Measurements from ENCODE around the gene FXYD2.

The FXYD2 gene

GRCh38 chr11:117803896-117804295, 20.6 kb downstream of the FXYD2 start:
- Histone ChIP-seq H3K79me1 (ENCODE audit: low read depth, low read length) (no peaks in the 10 kb centered on the region), H2BK12ac (ENCODE audit: low read length) (no peak overlapping the region), H3K36me3 (replicated peaks in 1 of 2; ENCODE audit: control insufficient read depth in 2 of 2, insufficient read depth in 2 of 2, low read length in 2 of 2) (no peaks in the 10 kb centered on the region), H3K9me3 (replicated peaks in 1 of 2; ENCODE audit: control insufficient read depth in 2 of 2, insufficient read depth in 1 of 2, low read depth in 1 of 2, low read length in 2 of 2) (no peaks in the 10 kb centered on the region), H3K9ac (ENCODE audit: low read depth, low read length, poor library complexity) (no peak overlapping the region), H3K18ac (ENCODE audit: low read length) (no peak overlapping the region), H2BK120ac (ENCODE audit: low read depth, low read length) (no peak overlapping the region), H3K27ac (replicated peaks; ENCODE audit: low read length) (no peak overlapping the region), H3K23ac (ENCODE audit: low read depth, low read length, poor library complexity) (no peak overlapping the region), H3K27me3 (ENCODE audit: control insufficient read depth in 3 of 3, insufficient read depth in 3 of 3, low read depth in 1 of 3, low read length in 3 of 3) (peaks cover 0 to 60% (median 13%) of the 10 kb centered on the region in 3 experiments), H3K4me3 (ENCODE audit: low read length in 2 of 2) (no peak overlapping the region), H4K91ac (ENCODE audit: low read depth, low read length, poor library complexity) (no peak overlapping the region), H3K14ac (ENCODE audit: low read length) (no peak overlapping the region), H3K4ac (ENCODE audit: low read length) (no peak overlapping the region), H2BK15ac (ENCODE audit: low read length) (no peak overlapping the region), H2AFZ (ENCODE audit: low read length) (no peak overlapping the region), H4K8ac (ENCODE audit: low read depth, low read length) (no peak overlapping the region), H2BK5ac (ENCODE audit: low read length) (no peak overlapping the region), H2AK5ac (ENCODE audit: low read depth, low read length) (no peak overlapping the region), H3K4me1 (ENCODE audit: control insufficient read depth in 2 of 2, insufficient read depth in 1 of 2, low read depth in 1 of 2, low read length in 2 of 2) (no peaks in the 10 kb centered on the region), H3K4me2 (ENCODE audit: insufficient read depth, low read length, poor library complexity, severe bottlenecking) (no peak overlapping the region)
- DNase-seq (ENCODE audit: low spot score) = no peak
- no CpG with 5 or more reads among the region's 8 CpGs for WGBS, 2 donors (ENCODE audit: extremely low coverage in 2 of 2, insufficient read length in 2 of 2, insufficient replicate concordance in 1 of 2)

GRCh38 chr11:117799634-117800033, 24.9 kb downstream of the FXYD2 start:
- peaks cover 18 to 93% (median 50%) of the 10 kb centered on the region in 3 experiments for H3K27me3 ChIP-seq (ENCODE audit: control insufficient read depth in 3 of 3, insufficient read depth in 3 of 3, low read depth in 1 of 3, low read length in 3 of 3)
- no CpG with 5 or more reads among the region's 5 CpGs for WGBS, 2 donors (ENCODE audit: extremely low coverage in 2 of 2, insufficient read length in 2 of 2, insufficient replicate concordance in 1 of 2)

GRCh38 chr11:117796872-117797529, 27.5 kb downstream of the FXYD2 start, which contains the start of gene DSCAML1:
DSCAML1 (minus strand) TSS chr11:117797216; CDS start chr11:117797079, 137 bp downstream.
- no CpG with 5 or more reads among the region's 66 CpGs for WGBS, 2 donors (ENCODE audit: extremely low coverage in 2 of 2, insufficient read length in 2 of 2, insufficient replicate concordance in 1 of 2)
- no peak within 1 kb of the TSS for H2BK5ac ChIP-seq (ENCODE audit: low read length)
- no peaks in the 10 kb centered on the region for H3K36me3 ChIP-seq (replicated peaks in 1 of 2; ENCODE audit: control insufficient read depth in 2 of 2, insufficient read depth in 2 of 2, low read length in 2 of 2)
- peaks cover 0 to 9% of the 10 kb centered on the region in 2 donors for H3K4me1 ChIP-seq (ENCODE audit: control insufficient read depth in 2 of 2, insufficient read depth in 1 of 2, low read depth in 1 of 2, low read length in 2 of 2)
- DNase-seq (ENCODE audit: low spot score) = no peak
- peak within 1 kb of the TSS; percentile 75 for H3K18ac ChIP-seq (ENCODE audit: low read length)
- no peak within 1 kb of the TSS for H2BK120ac ChIP-seq (ENCODE audit: low read depth, low read length)
- H3K4ac ChIP-seq (ENCODE audit: low read length) = no peak within 1 kb of the TSS
- H3K4me2 ChIP-seq (ENCODE audit: insufficient read depth, low read length, poor library complexity, severe bottlenecking) = peak within 1 kb of the TSS; percentile 92
- peak within 1 kb of the TSS; percentile 35 for H2AFZ ChIP-seq (ENCODE audit: low read length)
- H3K14ac ChIP-seq (ENCODE audit: low read length) = no peak within 1 kb of the TSS
- H3K27ac ChIP-seq (replicated peaks; ENCODE audit: low read length) = no peak within 1 kb of the TSS
- H2BK12ac ChIP-seq (ENCODE audit: low read length) = no peak within 1 kb of the TSS
- peak within 1 kb of the TSS in 1 of 2 donors; percentile 47 for H3K4me3 ChIP-seq (ENCODE audit: low read length in 2 of 2)
- H3K9ac ChIP-seq (ENCODE audit: low read depth, low read length, poor library complexity) = peak within 1 kb of the TSS; percentile 27
- H3K27me3 ChIP-seq (ENCODE audit: control insufficient read depth in 3 of 3, insufficient read depth in 3 of 3, low read depth in 1 of 3, low read length in 3 of 3) = peaks cover 24 to 98% (median 75%) of the 10 kb centered on the region in 3 experiments
- H2BK15ac ChIP-seq (ENCODE audit: low read length) = no peak within 1 kb of the TSS
- H3K9me3 ChIP-seq (replicated peaks in 1 of 2; ENCODE audit: control insufficient read depth in 2 of 2, insufficient read depth in 1 of 2, low read depth in 1 of 2, low read length in 2 of 2) = peaks cover 0 to 2% of the 10 kb centered on the region in 2 donors
- peaks cover 2% of the 10 kb centered on the region for H3K79me1 ChIP-seq (ENCODE audit: low read depth, low read length)
- H4K91ac ChIP-seq (ENCODE audit: low read depth, low read length, poor library complexity) = no peak within 1 kb of the TSS
- H2AK5ac ChIP-seq (ENCODE audit: low read depth, low read length) = peak within 1 kb of the TSS; percentile 5
- peak within 1 kb of the TSS; percentile 22 for H3K23ac ChIP-seq (ENCODE audit: low read depth, low read length, poor library complexity)
- H4K8ac ChIP-seq (ENCODE audit: low read depth, low read length) = no peak within 1 kb of the TSS

More at GRCh38 chr11:117799634-117800033, 24.9 kb downstream of the FXYD2 start:
- Histone ChIP-seq H2BK15ac (ENCODE audit: low read length) (no peak overlapping the region), H3K79me1 (ENCODE audit: low read depth, low read length) (peaks cover 2% of the 10 kb centered on the region), H3K9me3 (replicated peaks in 1 of 2; ENCODE audit: control insufficient read depth in 2 of 2, insufficient read depth in 1 of 2, low read depth in 1 of 2, low read length in 2 of 2) (no peaks in the 10 kb centered on the region), H4K91ac (ENCODE audit: low read depth, low read length, poor library complexity) (no peak overlapping the region), H3K36me3 (replicated peaks in 1 of 2; ENCODE audit: control insufficient read depth in 2 of 2, insufficient read depth in 2 of 2, low read length in 2 of 2) (no peaks in the 10 kb centered on the region), H3K4ac (ENCODE audit: low read length) (no peak overlapping the region), H3K4me1 (ENCODE audit: control insufficient read depth in 2 of 2, insufficient read depth in 1 of 2, low read depth in 1 of 2, low read length in 2 of 2) (peaks cover 0 to 7% of the 10 kb centered on the region in 2 donors), H3K9ac (ENCODE audit: low read depth, low read length, poor library complexity) (no peak overlapping the region), H3K18ac (ENCODE audit: low read length) (no peak overlapping the region), H2AFZ (ENCODE audit: low read length) (no peak overlapping the region), H4K8ac (ENCODE audit: low read depth, low read length) (no peak overlapping the region), H2BK120ac (ENCODE audit: low read depth, low read length) (no peak overlapping the region), H3K27ac (replicated peaks; ENCODE audit: low read length) (no peak overlapping the region), H3K4me2 (ENCODE audit: insufficient read depth, low read length, poor library complexity, severe bottlenecking) (no peak overlapping the region), H3K14ac (ENCODE audit: low read length) (no peak overlapping the region), H2AK5ac (ENCODE audit: low read depth, low read length) (no peak overlapping the region), H3K23ac (ENCODE audit: low read depth, low read length, poor library complexity) (no peak overlapping the region), H2BK12ac (ENCODE audit: low read length) (no peak overlapping the region), H3K4me3 (ENCODE audit: low read length in 2 of 2) (no peak overlapping the region), H2BK5ac (ENCODE audit: low read length) (no peak overlapping the region)
- DNase-seq (ENCODE audit: low spot score) = no peak

- no peak overlapping the region for H3K4ac ChIP-seq (ENCODE audit: low read length)
- no peak overlapping the region for H2BK12ac ChIP-seq (ENCODE audit: low read length)
- no peak overlapping the region for H2AK5ac ChIP-seq (ENCODE audit: low read depth, low read length)
- H3K27ac ChIP-seq (replicated peaks; ENCODE audit: low read length) = no peak overlapping the region
- H3K4me3 ChIP-seq (ENCODE audit: low read length in 2 of 2) = peak overlapping the region in 1 of 2 donors; percentile 5
- peaks cover 0 to 9% of the 10 kb centered on the region in 2 donors for H3K4me1 ChIP-seq (ENCODE audit: control insufficient read depth in 2 of 2, insufficient read depth in 1 of 2, low read depth in 1 of 2, low read length in 2 of 2)
- H3K27me3 ChIP-seq (ENCODE audit: control insufficient read depth in 3 of 3, insufficient read depth in 3 of 3, low read depth in 1 of 3, low read length in 3 of 3) = peaks cover 24 to 95% (median 75%) of the 10 kb centered on the region in 3 experiments
- no peak overlapping the region for H2AFZ ChIP-seq (ENCODE audit: low read length)
- WGBS, 2 donors (ENCODE audit: extremely low coverage in 2 of 2, insufficient read length in 2 of 2, insufficient replicate concordance in 1 of 2) = no CpG with 5 or more reads among the region's 35 CpGs
- no peaks in the 10 kb centered on the region for H3K36me3 ChIP-seq (replicated peaks in 1 of 2; ENCODE audit: control insufficient read depth in 2 of 2, insufficient read depth in 2 of 2, low read length in 2 of 2)
- H3K79me1 ChIP-seq (ENCODE audit: low read depth, low read length) = peaks cover 2% of the 10 kb centered on the region
- peak overlapping the region; percentile 75 for H3K18ac ChIP-seq (ENCODE audit: low read length)
- peak overlapping the region; percentile 22 for H3K23ac ChIP-seq (ENCODE audit: low read depth, low read length, poor library complexity)
- H4K8ac ChIP-seq (ENCODE audit: low read depth, low read length) = no peak overlapping the region
- peak overlapping the region; percentile 92 for H3K4me2 ChIP-seq (ENCODE audit: insufficient read depth, low read length, poor library complexity, severe bottlenecking)
- no peak for DNase-seq (ENCODE audit: low spot score)
- no peak overlapping the region for H2BK120ac ChIP-seq (ENCODE audit: low read depth, low read length)
- no peak overlapping the region for H2BK5ac ChIP-seq (ENCODE audit: low read length)
- H3K9ac ChIP-seq (ENCODE audit: low read depth, low read length, poor library complexity) = peak overlapping the region; percentile 27
- peaks cover 0 to 2% of the 10 kb centered on the region in 2 donors for H3K9me3 ChIP-seq (replicated peaks in 1 of 2; ENCODE audit: control insufficient read depth in 2 of 2, insufficient read depth in 1 of 2, low read depth in 1 of 2, low read length in 2 of 2)
- no peak overlapping the region for H2BK15ac ChIP-seq (ENCODE audit: low read length)
- H3K14ac ChIP-seq (ENCODE audit: low read length) = no peak overlapping the region
- H4K91ac ChIP-seq (ENCODE audit: low read depth, low read length, poor library complexity) = no peak overlapping the region
Measured at GRCh38 chr11:117796456-117796871, 28.1 kb downstream of the FXYD2 start.
